HL-60 (cell line): ENCODE measurements around the gene SPINK1.

Experiments used
- CTCF ChIP-seq: IDR thresholded peaks from one replicate; pipeline ENCODE4 v1.5.1; 2011; ENCODE audit warnings: low read length, control low read depth, inconsistent platforms; ENCODE audit not compliant: insufficient read depth
- GABPA ChIP-seq: IDR thresholded peaks from 2 replicates; pipeline ENCODE4 v1.6.1; 2012; ENCODE audit warnings: low read depth
- POLR2AphosphoS5 ChIP-seq: IDR thresholded peaks from 2 replicates; pipeline ENCODE4 v1.6.1; 2012; ENCODE audit warnings: low read depth
- REST ChIP-seq: IDR thresholded peaks from 2 replicates; pipeline ENCODE4 v1.6.1; 2012; ENCODE audit warnings: low read depth; ENCODE audit not compliant: insufficient replicate concordance

GRCh38 chr5:147791181-147791580 is 40.3 kb downstream of the SPINK1 start:
- no peak for TF ChIP-seq CTCF
- TF ChIP-seq POLR2AphosphoS5: no peak
- TF ChIP-seq REST: no peak
- no peak for TF ChIP-seq GABPA
